GM20000 (cell line): ENCODE measurements around the gene CALHM5.

Source experiments
- DNase-seq: peaks from one replicate; pipeline ENCODE4 v3.0.0; 2012; ENCODE audit warnings: low spot score
- TF ChIP-seq, protein P1 (sequence below): IDR thresholded peaks from 2 replicates; pipeline ENCODE4 v1.5.1; 2012; ENCODE audit warnings: mild to moderate bottlenecking, control low read depth; ENCODE audit errors: extremely low read depth, missing control alignments

CALHM5 gene

DNA sequence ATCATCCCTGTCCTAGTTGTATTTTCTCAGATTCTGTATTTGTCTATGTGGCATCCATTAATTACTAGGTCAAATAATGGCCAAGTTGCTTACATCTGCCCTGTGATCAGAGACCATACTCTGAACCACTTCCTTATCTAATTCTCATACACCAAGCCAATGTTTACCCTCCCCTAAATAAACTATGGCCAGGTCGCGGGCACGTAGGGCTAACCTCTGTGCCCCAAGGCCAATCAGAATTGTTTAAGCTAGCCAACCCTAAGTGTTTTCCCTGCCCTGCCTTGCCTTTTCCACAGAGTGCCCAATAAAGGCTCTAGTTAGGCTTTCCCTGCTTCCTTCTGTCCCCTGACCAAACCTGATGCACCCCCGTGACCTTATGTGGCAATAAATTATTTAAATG, 39.4 kb downstream of the CALHM5 start:
- TF ChIP-seq, protein P1, sequence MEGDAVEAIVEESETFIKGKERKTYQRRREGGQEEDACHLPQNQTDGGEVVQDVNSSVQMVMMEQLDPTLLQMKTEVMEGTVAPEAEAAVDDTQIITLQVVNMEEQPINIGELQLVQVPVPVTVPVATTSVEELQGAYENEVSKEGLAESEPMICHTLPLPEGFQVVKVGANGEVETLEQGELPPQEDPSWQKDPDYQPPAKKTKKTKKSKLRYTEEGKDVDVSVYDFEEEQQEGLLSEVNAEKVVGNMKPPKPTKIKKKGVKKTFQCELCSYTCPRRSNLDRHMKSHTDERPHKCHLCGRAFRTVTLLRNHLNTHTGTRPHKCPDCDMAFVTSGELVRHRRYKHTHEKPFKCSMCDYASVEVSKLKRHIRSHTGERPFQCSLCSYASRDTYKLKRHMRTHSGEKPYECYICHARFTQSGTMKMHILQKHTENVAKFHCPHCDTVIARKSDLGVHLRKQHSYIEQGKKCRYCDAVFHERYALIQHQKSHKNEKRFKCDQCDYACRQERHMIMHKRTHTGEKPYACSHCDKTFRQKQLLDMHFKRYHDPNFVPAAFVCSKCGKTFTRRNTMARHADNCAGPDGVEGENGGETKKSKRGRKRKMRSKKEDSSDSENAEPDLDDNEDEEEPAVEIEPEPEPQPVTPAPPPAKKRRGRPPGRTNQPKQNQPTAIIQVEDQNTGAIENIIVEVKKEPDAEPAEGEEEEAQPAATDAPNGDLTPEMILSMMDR = no peak

DNA sequence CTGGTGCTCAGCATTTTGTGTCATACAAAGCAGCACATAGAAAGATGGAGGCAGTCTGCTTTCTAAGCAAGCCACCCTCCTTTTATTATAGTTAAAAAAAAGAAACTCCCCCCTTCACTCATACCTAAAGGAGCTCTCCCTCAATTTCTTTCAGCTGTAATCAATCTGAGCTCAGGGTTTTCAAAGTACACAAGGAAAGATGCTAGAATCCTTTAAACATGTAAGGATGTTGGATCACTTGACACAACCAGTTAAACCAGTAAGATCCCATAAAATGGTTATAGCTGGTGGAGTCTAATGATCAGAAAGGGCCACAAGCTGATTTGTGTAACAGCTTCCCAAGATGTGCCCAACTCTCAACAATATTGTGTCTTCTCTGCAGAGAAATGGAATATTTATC, 42.0 kb downstream of the CALHM5 start, which contains the start of gene CALHM4:
Gene CALHM4 (plus strand): TSS at position 301 of the 400 bp plus-strand sequence. CDS start 43 bp downstream, at position 344.
- no peak for DNase-seq
- TF ChIP-seq, protein P1 = no peak

More for the DNA sequence above, 39.4 kb downstream of the CALHM5 start:
- DNase-seq = no peak

DNA sequence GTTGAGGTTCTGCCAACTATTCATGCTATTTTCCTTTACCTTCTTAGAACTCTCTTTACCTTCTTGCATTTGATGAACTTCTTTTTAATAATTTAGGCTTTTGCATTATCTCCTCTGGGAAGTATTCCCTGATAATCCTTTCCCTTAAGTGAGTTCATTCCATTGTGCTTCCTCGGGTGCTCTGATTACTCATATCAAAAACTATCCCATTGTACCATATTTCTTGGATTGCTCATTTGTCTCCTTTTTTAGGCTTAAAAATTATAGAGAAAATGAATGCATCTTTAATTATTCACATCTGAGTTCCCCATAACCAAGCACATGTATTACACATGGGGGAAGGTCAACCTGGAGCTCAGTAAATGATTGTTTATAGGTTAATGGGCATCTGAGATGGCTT, 44.6 kb downstream of the CALHM5 start:
- TF ChIP-seq, protein P1 = no peak

DNA sequence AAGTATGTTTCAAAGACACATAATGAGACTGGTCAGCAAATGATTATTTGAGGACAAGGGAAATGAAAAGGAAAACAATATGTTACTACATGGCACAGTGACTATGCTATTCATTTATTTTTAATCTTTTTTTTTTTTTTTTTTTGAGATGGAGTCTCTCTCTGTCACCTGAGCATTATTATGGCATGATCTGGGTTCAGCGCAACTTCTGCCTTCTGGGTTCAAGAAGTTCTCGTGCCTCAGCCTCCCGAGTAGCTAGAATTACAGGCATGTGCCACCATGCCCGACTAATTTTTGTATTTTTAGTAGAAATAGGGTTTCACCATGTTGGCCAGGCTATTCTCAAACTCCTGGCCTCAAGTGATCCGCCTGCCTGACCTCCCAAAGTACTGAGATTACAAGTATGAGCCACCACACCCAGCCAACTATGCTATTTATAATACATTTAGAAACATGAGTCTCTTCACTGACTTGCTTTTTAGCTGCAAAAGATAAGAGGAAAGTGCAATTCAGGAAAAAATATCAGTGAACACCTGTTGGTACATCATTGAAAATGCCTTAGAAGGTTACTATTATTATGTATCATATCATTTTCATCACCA, 45.5 kb downstream of the CALHM5 start:
- DNase-seq = no peak
- TF ChIP-seq, protein P1 = no peak

More for the DNA sequence above, 44.6 kb downstream of the CALHM5 start:
- DNase-seq = no peak

DNA sequence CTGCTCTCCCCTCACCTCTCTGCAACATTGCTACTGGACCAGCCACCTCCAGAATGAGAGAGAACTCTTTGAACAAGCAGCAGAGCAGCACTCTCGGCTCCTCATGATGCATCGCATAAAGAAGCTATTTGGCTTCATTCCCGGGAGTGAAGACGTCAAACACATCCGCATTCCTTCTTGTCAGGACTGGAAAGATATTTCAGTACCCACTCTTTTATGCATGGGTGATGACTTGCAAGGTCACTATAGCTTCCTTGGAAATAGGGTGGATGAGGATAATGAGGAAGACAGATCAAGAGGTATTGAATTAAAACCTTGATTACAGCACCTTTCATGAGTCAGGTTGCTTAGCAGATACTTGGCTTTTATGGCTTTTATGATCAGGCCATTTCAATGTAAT, 46.5 kb downstream of the CALHM5 start:
- DNase-seq = no peak
- TF ChIP-seq, protein P1 = no peak

DNA sequence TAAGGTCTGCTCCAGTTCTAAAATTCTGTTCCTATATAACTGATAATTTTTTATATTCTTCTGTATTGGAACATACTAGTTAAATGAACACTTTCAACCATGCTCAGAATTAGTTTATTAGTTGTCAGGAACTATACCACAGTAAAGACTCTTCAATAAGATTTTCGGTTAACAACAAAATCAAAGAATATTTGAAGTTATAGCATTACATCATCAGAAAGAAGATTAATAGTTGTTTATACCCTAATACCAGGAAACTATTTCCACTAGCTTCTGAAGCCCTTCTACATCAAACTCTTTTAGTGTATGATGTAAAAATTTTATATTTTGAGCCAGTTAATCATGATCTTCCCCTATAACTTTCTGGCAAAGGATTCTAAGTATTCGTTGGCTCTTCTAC, 48.7 kb downstream of the CALHM5 start:
- TF ChIP-seq, protein P1 = no peak
- DNase-seq = no peak

DNA sequence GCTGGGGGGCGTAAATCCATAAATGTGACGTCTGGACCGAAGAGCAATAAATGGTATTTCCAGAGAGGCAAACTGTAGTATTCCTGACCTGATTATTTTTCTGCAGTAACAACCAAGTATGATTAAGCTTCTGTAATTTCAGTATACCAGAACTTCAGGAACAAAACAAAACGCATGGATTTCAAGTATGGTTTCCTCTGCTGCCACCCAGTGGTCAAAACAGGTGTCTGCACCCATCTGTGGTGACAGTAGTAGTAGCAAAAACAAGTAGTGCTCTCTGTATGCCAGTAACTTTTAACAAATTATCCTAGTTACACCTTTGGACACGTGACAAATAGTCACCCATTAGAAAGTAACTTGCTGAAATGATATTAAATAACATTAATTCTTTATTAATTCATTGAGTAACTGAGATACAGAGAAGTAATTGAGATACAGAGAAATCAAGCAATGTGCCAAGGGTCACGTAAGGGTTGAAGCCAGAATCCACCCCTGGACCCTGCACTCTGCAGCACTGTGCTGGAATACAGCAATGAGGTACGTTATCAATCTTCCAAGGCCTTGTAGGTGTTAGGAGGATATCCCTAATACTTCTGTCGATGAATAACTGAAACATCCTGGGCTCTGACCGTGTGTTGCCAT, 50.1 kb downstream of the CALHM5 start:
- TF ChIP-seq, protein P1 = peak; percentile 88
- peak; percentile 66 for DNase-seq
